Lower leg skin (tissue), 3 donors: Measurements from ENCODE around the gene ADARB2.

Experiments
- CTCF ChIP-seq, 3 donors: fragments of 450-650 bp; IDR thresholded peaks; one replicate each; pipeline ENCODE4 v1.5.1; 2016; ENCODE audit warnings: antibody characterized with exemption in 3 of 3, mild to moderate bottlenecking in 3 of 3, moderate library complexity in 2 of 3
- POLR2A ChIP-seq, 2 donors: fragments of 450-650 bp; IDR thresholded peaks; one replicate each; pipeline ENCODE4 v1.6.1; 2016 to 2017; ENCODE audit warnings: antibody characterized with exemption in 2 of 2, mild to moderate bottlenecking in 1 of 2, moderate library complexity in 1 of 2

DNA sequence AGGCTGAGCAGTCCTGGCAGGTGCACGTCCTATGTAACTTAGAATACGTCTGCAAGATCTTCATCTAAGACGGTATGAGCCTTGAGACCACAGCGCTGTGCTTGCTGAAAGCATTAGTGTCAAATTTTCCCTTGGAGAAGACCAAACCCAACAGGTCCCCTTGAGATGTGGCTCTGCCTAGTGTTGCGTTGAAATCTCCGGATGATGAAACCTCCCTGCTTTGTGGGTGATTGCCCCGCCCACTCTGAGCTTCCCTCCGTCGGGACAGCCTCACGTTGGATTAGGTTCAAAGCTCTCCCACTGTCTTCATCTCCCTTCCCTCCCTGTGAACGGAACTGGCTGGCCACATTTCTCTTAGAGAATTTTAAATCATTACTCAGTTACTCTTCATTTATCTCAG lies 102.0 kb downstream of the ADARB2 start:
- TF ChIP-seq CTCF (IDR thresholded peaks at IDR 0.05) (no peak), POLR2A (IDR thresholded peaks at IDR 0.05) (no peak)
